T-helper 22 cell (primary cell): ENCODE data around the gene SEMA5A.

Experiments
- DNase-seq: peaks from one replicate; pipeline ENCODE4 v3.0.0-alpha.2; 2020; ENCODE audit warnings: low read depth

The SEMA5A gene

GRCh38 chr5:9166202-9167112 is 379.4 kb downstream of the SEMA5A start:
- no peak for DNase-seq

- DNase-seq = no peak
These were observed 380.3 kb downstream of the SEMA5A start for GRCh38 chr5:9165546-9165945.

GRCh38 chr5:9160747-9161146 is 385.1 kb downstream of the SEMA5A start:
- no peak for DNase-seq

- no peak for DNase-seq
These were observed 388.1 kb downstream of the SEMA5A start for GRCh38 chr5:9157811-9158210.

GRCh38 chr5:9157020-9157419 is 388.9 kb downstream of the SEMA5A start:
- DNase-seq = no peak

GRCh38 chr5:9156282-9156681 is 389.6 kb downstream of the SEMA5A start:
- no peak for DNase-seq

- no peak for DNase-seq
These were observed 394.0 kb downstream of the SEMA5A start for GRCh38 chr5:9151684-9152427.

GRCh38 chr5:9149988-9150387 is 395.9 kb downstream of the SEMA5A start:
- DNase-seq = no peak

- DNase-seq = no peak
These were observed 397.6 kb downstream of the SEMA5A start for GRCh38 chr5:9148242-9148641.

GRCh38 chr5:9140711-9141110 is 405.2 kb downstream of the SEMA5A start:
- no peak for DNase-seq

GRCh38 chr5:9140202-9140601 is 405.7 kb downstream of the SEMA5A start:
- DNase-seq = no peak

- DNase-seq = no peak
These were observed 406.5 kb downstream of the SEMA5A start for GRCh38 chr5:9139344-9139743.

GRCh38 chr5:9128136-9128535 is 417.7 kb downstream of the SEMA5A start:
- no peak for DNase-seq

GRCh38 chr5:9126490-9126889 is 419.4 kb downstream of the SEMA5A start:
- no peak for DNase-seq

- DNase-seq = no peak
These were observed 420.0 kb downstream of the SEMA5A start for GRCh38 chr5:9125852-9126251.

GRCh38 chr5:9124838-9125237 is 421.0 kb downstream of the SEMA5A start:
- DNase-seq = no peak

GRCh38 chr5:9124071-9124470 is 421.8 kb downstream of the SEMA5A start:
- DNase-seq = no peak

- DNase-seq = no peak
These were observed 423.3 kb downstream of the SEMA5A start for GRCh38 chr5:9122528-9122927.

- no peak for DNase-seq
These were observed 424.3 kb downstream of the SEMA5A start for GRCh38 chr5:9121597-9121996.

GRCh38 chr5:9118852-9119251 is 427.0 kb downstream of the SEMA5A start:
- DNase-seq = no peak

- no peak for DNase-seq
These were observed 430.8 kb downstream of the SEMA5A start for GRCh38 chr5:9115093-9115492.

GRCh38 chr5:9112520-9113291 is 433.2 kb downstream of the SEMA5A start:
- DNase-seq = no peak

GRCh38 chr5:9108162-9108561 is 437.7 kb downstream of the SEMA5A start:
- no peak for DNase-seq
